ENCODE measurements around the gene GRIFIN. TPM values are rescaled to one million over a fixed set of nuclear protein-coding genes. Genes with fewer than 3 reads are reported as not detected.

The GRIFIN gene
- total RNA-seq, result not detected
- long read RNA-seq, result 0 reads

- ATAC-seq (ENCODE audit: poor library complexity) (no peak), DNase-seq (no peak)
- intact Hi-C loops (cut with DNase I), result no loop called here
Observed at GRCh38 chr7:2476298-2476697, at the start of gene GRIFIN. GRIFIN (minus strand) TSS chr7:2476398; CDS start chr7:2476383, 15 bp downstream.

GRCh38 chr7:2524808-2525657 lies 48.8 kb upstream of the GRIFIN start:
- intact Hi-C loops (cut with DNase I), result loop anchor here (5.0 kb wide), 1 partner anchor 43 kb away; no protein-coding TSS in a partner anchor
- ATAC-seq (ENCODE audit: poor library complexity), result no peak
- DNase-seq, result no peak

GRCh38 chr7:2523941-2524807 lies 48.0 kb upstream of the GRIFIN start:
- DNase-seq, result peak; percentile 91
- ATAC-seq (ENCODE audit: poor library complexity), result peak; percentile 40
- intact Hi-C loops (cut with DNase I), result no loop called here

GRCh38 chr7:2523461-2523936 lies 47.3 kb upstream of the GRIFIN start:
- no peak for ATAC-seq (ENCODE audit: poor library complexity)
- DNase-seq, result no peak
- intact Hi-C loops (cut with DNase I), result no loop called here

GRCh38 chr7:2522780-2523433 lies 46.7 kb upstream of the GRIFIN start:
- intact Hi-C loops (cut with DNase I), result no loop called here
- ATAC-seq (ENCODE audit: poor library complexity) (no peak), DNase-seq (no peak)

GRCh38 chr7:2521952-2522591 lies 45.9 kb upstream of the GRIFIN start:
- ATAC-seq (ENCODE audit: poor library complexity), result no peak
- intact Hi-C loops (cut with DNase I), result no loop called here
- peak; percentile 76 for DNase-seq

- DNase-seq (no peak), ATAC-seq (ENCODE audit: poor library complexity) (no peak)
- intact Hi-C loops (cut with DNase I), result no loop called here
Observed at GRCh38 chr7:2521341-2521745, 45.1 kb upstream of the GRIFIN start.

- intact Hi-C loops (cut with DNase I), result no loop called here
Observed at GRCh38 chr7:2520761-2521290, 44.6 kb upstream of the GRIFIN start.

GRCh38 chr7:2520131-2520760 lies 44.0 kb upstream of the GRIFIN start:
- intact Hi-C loops (cut with DNase I), result no loop called here
- DNase-seq (peak; percentile 65), ATAC-seq (ENCODE audit: poor library complexity) (no peak)

More at GRCh38 chr7:2520761-2521290, 44.6 kb upstream of the GRIFIN start:
- no peak for DNase-seq
- no peak for ATAC-seq (ENCODE audit: poor library complexity)

- DNase-seq, result peak; percentile 93
- peak; percentile 91 for ATAC-seq (ENCODE audit: poor library complexity)
- intact Hi-C loops (cut with DNase I), result no loop called here
Observed at GRCh38 chr7:2519119-2519930, 43.1 kb upstream of the GRIFIN start, which contains the start of gene LFNG. LFNG (plus strand) TSS chr7:2519774; CDS start chr7:2519862, 88 bp downstream.

- ATAC-seq (ENCODE audit: poor library complexity), result no peak
- intact Hi-C loops (cut with DNase I), result no loop called here
- no peak for DNase-seq
Observed at GRCh38 chr7:2518737-2519118, 42.5 kb upstream of the GRIFIN start.

GRCh38 chr7:2517678-2518507 lies 41.7 kb upstream of the GRIFIN start:
- DNase-seq (no peak), ATAC-seq (ENCODE audit: poor library complexity) (no peak)
- intact Hi-C loops (cut with DNase I), result no loop called here

- intact Hi-C loops (cut with DNase I), result no loop called here
- no peak for DNase-seq
- no peak for ATAC-seq (ENCODE audit: poor library complexity)
Observed at GRCh38 chr7:2517026-2517425, 40.8 kb upstream of the GRIFIN start.

- DNase-seq (no peak), ATAC-seq (ENCODE audit: poor library complexity) (no peak)
- intact Hi-C loops (cut with DNase I), result no loop called here
Observed at GRCh38 chr7:2516194-2516555, 40.0 kb upstream of the GRIFIN start.

GRCh38 chr7:2515424-2516193 lies 39.4 kb upstream of the GRIFIN start:
- intact Hi-C loops (cut with DNase I), result no loop called here
- no peak for DNase-seq
- ATAC-seq (ENCODE audit: poor library complexity), result no peak

All from Right ventricle myocardium superior (tissue), 1 donor.